ENCODE data around the gene MYO1E.
A peak's percentile ranks its signal among the peaks of the same experiment; 100 is the strongest.

The MYO1E gene

GRCh38 chr15:59115047-59115446 is 257.6 kb downstream of the MYO1E start:
- no peak for TF ChIP-seq CTCF (IDR thresholded peaks at IDR 0.05; ENCODE audit: extremely low read depth, insufficient read depth, missing control alignments)
- DNase-seq (ENCODE audit: low spot score) = no peak
- in situ Hi-C loops (cut with MboI; ENCODE audit: low pct_unique_long_range_greater_than_20kb, low sequenced_read_pairs, unreplicated experiment) = no loop called here

GRCh38 chr15:59111251-59111650 is 261.4 kb downstream of the MYO1E start:
- in situ Hi-C loops (cut with MboI; ENCODE audit: low pct_unique_long_range_greater_than_20kb, low sequenced_read_pairs, unreplicated experiment) = no loop called here
- no peak for DNase-seq (ENCODE audit: low spot score)
- TF ChIP-seq CTCF (IDR thresholded peaks at IDR 0.05; ENCODE audit: extremely low read depth, insufficient read depth, missing control alignments) = no peak

- in situ Hi-C loops (cut with MboI; ENCODE audit: low pct_unique_long_range_greater_than_20kb, low sequenced_read_pairs, unreplicated experiment) = no loop called here
- no peak for DNase-seq (ENCODE audit: low spot score)
- no peak for TF ChIP-seq CTCF (IDR thresholded peaks at IDR 0.05; ENCODE audit: extremely low read depth, insufficient read depth, missing control alignments)
Observed at GRCh38 chr15:59105854-59106253, 266.8 kb downstream of the MYO1E start.

- DNase-seq (ENCODE audit: low spot score) = peak; percentile 94
- in situ Hi-C loops (cut with MboI; ENCODE audit: low pct_unique_long_range_greater_than_20kb, low sequenced_read_pairs, unreplicated experiment) = no loop called here
- TF ChIP-seq CTCF (IDR thresholded peaks at IDR 0.05; ENCODE audit: extremely low read depth, insufficient read depth, missing control alignments) = no peak
Observed at GRCh38 chr15:59104912-59105732, 267.5 kb downstream of the MYO1E start, which contains the start of gene CCNB2. Gene CCNB2, plus strand, starts transcription at chr15:59105146. Its CDS starts 123 bp downstream, at chr15:59105269.

GRCh38 chr15:59104602-59104911 is 268.1 kb downstream of the MYO1E start:
- TF ChIP-seq CTCF (IDR thresholded peaks at IDR 0.05; ENCODE audit: extremely low read depth, insufficient read depth, missing control alignments) = no peak
- in situ Hi-C loops (cut with MboI; ENCODE audit: low pct_unique_long_range_greater_than_20kb, low sequenced_read_pairs, unreplicated experiment) = no loop called here
- DNase-seq (ENCODE audit: low spot score) = no peak

- in situ Hi-C loops (cut with MboI; ENCODE audit: low pct_unique_long_range_greater_than_20kb, low sequenced_read_pairs, unreplicated experiment) = no loop called here
- TF ChIP-seq CTCF (IDR thresholded peaks at IDR 0.05; ENCODE audit: extremely low read depth, insufficient read depth, missing control alignments) = no peak
- no peak for DNase-seq (ENCODE audit: low spot score)
Observed at GRCh38 chr15:59099162-59099685, 273.4 kb downstream of the MYO1E start.

All from GM13977 (cell line).